NCI-H2029 (cell line): ENCODE results near the gene CPNE8.

Source experiments
- DNase-seq: peaks from one replicate; lab custom pipeline; 2025; lab: John Stamatoyannopoulos, UW

CPNE8 gene

DNA sequence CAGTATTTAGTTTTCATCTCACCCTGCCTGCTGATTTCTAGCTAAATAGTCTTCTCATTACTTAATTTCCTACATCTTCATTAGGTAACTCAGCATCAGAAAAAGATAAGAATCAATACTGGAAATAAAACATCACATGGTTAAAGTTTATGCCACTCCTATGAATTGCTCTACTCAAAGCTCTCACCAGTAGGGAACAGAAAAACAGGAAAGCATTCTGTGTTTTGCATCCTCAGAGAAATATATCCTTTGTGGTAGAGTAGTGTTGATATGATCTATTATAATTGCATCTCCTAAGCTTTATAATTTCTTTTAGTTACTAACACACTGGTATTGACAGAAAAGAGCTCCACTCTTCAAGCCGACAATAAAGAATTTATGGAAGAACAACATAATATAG, 9.9 kb downstream of the CPNE8 start:
- no peak for DNase-seq

DNA sequence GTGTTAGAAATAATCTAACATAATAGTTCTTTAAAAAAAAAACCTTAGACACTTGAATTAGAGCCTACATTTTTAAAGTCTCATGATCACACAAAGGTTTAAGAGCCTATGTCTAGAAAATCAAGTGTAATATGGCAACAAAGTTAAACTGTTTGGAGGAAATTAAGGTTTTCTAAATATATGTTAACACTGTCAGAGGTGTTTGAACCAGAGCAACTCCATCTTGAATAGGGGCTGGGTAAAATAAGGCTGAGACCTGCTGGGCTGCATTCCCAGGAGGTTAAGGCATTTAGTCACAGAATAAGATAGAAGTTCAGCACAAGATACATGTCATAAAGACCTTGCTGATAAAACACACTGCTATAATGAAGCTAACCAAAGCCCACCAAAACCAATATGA, 12.4 kb downstream of the CPNE8 start:
- DNase-seq, result no peak

- DNase-seq, result no peak
These were observed 13.2 kb downstream of the CPNE8 start for GRCh38 chr12:38892087-38892786.

DNA sequence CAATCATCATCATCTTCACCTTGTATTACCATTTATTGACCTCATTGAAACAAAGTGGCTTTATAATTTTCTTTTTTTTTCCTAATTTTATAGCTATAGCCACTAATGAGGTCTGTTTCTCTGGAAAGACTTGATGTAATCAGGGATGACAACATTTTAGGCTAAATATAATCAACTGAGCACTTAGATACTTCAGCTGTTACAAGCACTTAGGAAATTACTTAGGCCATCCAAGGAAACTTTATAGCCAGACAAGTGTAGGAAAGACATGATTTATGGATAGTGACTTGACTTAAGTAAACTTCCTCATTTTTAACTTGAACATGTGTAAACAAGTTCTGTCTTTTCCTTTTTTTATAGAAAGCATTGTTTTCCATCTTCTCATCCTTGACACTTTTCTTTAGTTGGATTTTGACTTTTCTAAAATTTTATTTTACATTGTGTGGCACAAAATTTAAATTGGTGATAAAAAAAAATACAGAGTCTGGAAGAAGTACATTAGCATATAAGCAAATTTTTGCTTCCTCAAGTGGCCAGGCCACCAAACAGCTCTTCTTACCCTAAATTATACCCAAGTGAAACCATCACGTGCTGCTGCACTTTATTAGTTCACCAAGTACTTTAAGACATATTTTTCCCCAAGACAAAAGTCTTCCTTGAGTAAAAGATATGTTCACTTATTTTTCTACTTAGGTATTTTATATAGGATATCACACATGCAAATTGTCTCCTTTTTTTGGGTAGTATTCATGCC, 15.1 kb downstream of the CPNE8 start:
- DNase-seq, result no peak

GRCh38 chr12:38889297-38889815, 16.0 kb downstream of the CPNE8 start:
- DNase-seq, result no peak

DNA sequence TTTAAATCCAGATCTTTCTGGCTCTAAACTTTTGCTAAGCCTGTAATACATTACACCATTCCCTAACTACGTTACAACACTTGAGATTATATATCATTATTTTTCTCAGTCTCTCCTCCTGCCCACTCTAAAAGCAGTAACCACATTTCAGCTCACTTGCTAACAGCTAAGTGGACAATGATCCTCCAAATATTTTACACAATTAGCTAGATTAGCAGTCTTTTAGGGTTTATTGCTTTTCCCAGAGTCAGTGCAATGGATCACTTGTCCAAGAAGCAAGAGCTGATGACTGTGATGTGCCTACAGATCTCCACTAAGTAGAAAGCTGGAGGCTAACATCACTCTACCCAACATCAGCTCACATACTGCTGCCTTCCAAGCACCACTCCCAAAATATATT, 17.6 kb downstream of the CPNE8 start:
- no peak for DNase-seq

GRCh38 chr12:38886931-38887330, 18.5 kb downstream of the CPNE8 start:
- no peak for DNase-seq

DNA sequence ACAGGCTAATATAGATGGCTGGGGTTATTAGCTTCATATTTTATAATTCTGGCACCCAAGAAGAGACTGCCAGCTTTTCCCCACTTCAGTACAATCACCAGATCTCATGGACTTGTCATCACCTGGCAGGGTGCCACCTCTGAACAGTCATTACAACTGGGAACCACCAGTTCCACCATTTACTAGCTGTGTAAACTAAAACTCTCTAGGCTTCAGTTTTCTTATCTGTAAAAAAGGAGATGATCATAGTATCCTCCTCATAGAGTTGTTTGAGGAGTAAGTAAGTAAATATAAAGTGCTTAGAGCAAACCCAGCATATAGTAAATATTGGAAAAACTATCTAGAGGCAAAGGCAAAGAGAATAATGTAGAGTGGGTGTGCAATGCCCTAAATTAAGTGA, 19.3 kb downstream of the CPNE8 start:
- no peak for DNase-seq

DNA sequence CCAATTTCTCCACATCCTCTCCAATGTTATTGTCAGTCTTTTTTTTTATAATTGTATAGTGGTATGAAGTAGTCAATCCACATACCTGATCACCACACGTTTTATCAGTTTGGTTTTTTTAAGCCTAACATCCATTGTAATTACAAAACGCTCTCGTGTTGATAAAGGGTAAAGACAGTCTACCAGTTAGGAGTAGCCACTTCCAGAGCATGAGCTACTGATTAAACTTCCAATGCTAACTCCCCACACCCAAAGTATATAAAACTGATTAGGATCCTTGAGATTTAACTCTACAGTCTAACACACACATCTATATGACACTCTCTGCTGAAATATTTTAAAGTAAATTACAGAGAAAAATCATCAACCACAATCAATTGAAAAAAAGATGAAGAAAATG, 20.7 kb downstream of the CPNE8 start:
- no peak for DNase-seq

DNA sequence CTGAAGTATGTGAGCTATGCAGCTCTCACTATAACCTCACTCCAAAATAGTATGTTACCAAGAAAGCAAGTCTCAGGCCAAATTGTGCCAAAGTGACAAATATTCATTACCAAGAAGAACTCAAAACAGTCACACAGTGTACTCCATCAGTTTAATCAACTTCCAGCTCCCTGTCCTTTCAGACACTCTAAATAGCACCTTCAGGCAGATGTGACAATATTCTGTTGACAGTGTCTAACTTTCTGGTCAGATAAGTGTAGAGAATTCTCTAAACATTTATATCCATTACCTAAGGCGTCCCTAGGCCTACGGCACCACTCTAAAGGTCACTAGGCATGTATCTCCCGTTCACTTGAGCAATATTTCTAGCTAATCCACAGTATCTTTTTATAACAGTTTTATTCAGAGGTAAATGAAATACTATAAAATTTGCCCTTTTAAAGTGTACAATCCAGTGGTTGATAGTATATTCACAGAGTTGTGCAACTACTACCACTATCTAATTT, 21.7 kb downstream of the CPNE8 start:
- DNase-seq, result no peak

DNA sequence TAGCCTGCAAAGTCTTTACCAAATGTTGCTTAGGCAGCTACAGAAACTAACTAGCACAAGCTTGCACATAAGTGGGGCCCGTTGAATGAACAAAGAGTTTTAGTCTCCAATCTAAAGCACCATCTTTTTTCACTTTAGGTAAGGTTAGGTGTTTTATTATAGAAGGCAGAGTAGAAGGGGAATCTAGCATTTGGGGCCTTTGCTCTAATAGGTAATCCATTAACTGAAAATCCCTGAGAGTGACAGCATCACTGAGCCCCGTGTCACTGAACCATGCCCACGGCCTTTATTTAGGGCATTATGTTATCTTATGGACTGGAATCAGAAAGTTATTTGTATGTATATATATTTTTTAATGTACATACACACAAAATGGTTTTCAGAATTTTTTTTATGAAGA, 25.1 kb downstream of the CPNE8 start:
- no peak for DNase-seq

DNA sequence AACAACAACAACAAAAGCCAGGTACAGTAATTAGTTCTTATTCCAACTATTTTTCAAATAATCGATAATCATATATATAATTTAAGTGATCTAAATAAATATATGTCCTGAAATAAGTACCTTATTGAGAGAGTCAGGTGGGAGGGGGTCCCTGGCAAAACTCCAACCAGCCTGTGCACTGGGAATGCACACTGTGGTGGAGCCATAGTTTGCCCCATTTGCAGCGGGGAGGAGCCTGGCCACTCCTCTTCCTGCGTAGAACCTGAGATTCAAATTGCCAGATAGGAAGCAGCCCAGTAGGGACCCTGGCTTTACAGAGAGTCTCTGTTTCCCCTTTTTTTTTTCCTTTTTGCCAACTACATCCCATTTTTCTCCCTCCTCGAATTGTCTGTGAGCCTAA, 26.4 kb downstream of the CPNE8 start:
- no peak for DNase-seq

DNA sequence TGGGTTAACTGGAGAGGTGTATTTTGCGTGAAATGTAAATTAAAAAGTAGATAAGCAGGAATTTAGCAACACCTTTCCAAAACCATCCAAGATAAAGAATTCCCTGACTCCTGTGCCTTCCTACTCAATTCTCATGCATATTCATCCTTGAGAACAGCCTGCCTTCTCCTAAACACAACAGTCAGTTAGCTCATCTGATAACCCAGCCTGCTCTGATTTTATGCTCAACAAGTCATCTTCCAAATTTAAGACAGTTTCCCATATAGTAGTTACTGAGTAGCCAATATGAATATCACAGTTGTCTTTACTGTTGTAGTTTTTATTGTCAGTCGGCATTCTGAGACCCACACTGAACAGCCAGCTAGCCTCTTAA, 27.1 kb downstream of the CPNE8 start:
- no peak for DNase-seq

- no peak for DNase-seq
These were observed 29.7 kb downstream of the CPNE8 start for GRCh38 chr12:38875586-38876228.

- no peak for DNase-seq
These were observed 32.8 kb downstream of the CPNE8 start for GRCh38 chr12:38872561-38872960.

DNA sequence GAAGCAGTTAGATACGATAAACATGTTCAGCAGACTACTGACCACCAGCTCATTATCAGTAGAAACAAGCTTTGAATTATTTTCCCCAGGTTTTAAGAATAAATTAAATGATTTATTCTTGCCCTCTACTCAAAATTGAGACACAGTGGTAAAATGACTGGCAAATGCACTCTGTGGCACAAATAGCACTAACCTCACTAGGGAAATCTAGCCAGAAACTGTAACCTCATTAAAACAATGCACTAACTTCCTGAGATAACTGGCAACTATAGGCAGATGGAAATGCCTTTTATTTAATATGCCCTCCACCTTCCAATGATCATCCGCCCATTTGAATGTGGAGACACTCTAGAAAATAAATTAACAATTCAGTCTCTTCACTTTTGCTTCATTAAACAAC, 33.2 kb downstream of the CPNE8 start:
- no peak for DNase-seq

- no peak for DNase-seq
These were observed 36.4 kb downstream of the CPNE8 start for GRCh38 chr12:38869036-38869435.

DNA sequence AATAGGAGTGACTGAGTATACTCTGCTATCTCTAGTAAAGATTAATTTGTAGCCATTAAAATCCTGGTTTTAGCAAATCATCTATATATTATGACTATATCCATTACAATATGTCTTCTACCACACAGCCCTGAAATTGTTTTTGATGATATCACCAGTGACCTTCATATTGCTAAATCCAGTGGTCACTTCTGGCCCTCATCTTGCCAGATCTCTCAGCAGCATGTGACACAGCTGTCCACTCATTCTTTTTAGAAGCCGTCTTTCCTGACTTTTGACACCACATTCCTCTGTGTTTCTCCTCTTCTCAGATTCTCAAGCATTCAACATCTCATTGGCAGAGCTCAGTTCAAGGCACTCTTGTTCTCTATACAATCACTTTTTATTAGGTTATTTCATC, 54.9 kb downstream of the CPNE8 start:
- DNase-seq, result no peak

DNA sequence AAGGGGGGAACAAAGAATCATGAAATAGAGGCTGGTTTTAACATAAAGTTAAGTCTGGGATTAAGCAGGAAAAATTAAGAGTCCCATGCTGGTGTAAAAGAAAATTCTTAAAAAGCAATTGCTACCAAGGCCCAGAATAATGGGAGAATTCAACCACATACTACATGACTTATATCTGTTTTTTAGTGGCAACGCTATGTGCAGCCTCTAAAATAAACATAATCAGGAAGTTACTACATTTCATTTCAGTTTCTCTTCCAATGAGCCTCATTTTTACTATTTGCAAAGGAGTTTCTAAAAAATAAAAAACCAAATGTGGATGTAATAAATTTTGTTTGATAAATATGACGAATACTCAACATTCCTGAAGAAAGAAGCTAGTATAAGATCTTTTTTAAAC, 58.1 kb downstream of the CPNE8 start:
- DNase-seq, result no peak

- no peak for DNase-seq
These were observed 61.1 kb downstream of the CPNE8 start for GRCh38 chr12:38844267-38844666.

- DNase-seq, result no peak
These were observed 67.1 kb downstream of the CPNE8 start for GRCh38 chr12:38838056-38838850.

DNA sequence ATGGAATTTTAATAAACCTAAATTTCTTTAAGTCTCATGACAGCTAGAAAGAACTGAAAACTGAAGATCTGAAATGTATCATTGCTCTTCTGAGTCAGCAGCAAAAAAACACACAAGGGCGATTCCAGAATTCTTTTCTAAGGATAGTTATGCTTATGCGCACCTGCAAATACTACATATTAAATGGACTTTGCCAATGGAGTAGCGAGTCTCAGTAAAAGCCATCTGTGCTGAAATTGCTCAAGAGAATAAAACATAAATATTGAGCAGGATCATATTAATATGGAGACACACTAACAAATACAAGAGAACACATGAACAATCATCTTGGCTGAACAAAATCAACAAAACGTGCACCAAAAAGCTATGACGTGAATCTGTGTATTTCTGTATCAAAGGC, 73.7 kb downstream of the CPNE8 start:
- DNase-seq, result no peak
